Measurements from ENCODE around the gene SSR3.

GRCh38 chr3:156551261-156551660 lies 3.7 kb downstream of the SSR3 start:
- TF ChIP-seq REST (IDR thresholded peaks at IDR 0.05; ENCODE audit: insufficient read depth in 1 of 2, low read depth in 2 of 2, low read length in 2 of 2) (no peak), POLR2AphosphoS5 (IDR thresholded peaks at IDR 0.05; ENCODE audit: low read depth, low read length) (no peak), TAF1 (IDR thresholded peaks at IDR 0.05; ENCODE audit: borderline replicate concordance, insufficient read depth, low read length) (no peak), SIN3A (IDR thresholded peaks at IDR 0.05; ENCODE audit: borderline replicate concordance, insufficient read depth, low read length) (no peak), FOXP2 (optimal IDR thresholded peaks at IDR 0.05; ENCODE audit: borderline replicate concordance, extremely low read depth, extremely low read length, insufficient read depth) (no peak)
